NCI-H524 treated with DMSO at 0.1 percent for 48 hours (cell line): ENCODE results near the gene CEP164.

Source experiments
- DNase-seq: peaks from one replicate; lab custom pipeline; 2025; lab: John Stamatoyannopoulos, UW

CEP164 gene

DNA sequence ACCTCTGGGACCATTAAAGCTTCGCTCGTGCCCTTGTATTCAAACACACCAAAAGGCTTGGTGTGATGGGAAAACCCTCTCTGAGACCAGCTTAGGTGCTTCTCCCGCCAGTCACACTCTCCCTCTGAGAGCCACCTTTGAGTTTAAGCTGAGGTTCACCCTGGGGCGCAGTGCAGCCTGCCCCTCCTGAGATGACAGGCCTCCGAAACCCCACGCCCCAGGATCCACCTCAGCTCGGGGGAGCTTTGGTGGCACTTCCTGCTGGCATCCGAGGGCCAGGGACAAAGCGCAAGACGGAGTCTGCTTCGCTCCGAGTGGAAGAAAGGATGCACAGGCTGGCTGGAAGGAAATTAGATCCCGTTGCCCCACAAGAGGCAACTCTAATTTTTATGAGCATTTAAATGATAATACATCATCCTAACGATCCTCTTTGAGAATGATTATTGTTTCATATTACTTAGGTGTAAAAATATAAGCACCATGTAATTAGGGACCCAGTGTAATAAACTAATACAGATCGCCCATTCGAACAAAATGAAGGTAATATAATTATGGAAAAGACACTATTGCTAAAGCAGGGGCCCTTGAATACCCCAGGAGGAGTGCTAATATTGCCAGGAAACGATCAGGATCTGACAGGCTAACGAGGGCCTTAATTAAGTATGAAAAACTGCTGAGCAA is 134.7 kb downstream of the CEP164 start:
- DNase-seq = no peak

DNA sequence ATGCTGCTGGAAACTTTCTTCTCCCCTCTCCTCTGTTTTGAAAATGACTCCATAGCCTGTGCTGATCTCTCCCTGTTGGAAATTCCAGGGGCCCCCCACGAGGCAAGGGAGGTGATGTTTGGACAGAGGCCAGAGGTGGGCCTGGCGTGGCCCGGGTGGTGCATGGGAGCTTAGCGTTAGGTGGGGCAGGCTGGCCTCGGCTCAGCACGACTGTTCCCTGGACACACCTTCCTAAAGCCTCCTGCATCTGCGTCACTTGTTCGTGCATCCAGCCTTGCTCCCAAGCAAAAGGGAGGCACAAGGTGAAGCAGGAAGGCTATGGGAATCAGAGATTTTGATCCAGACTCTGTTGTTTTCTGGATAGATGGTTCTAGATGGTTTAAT is 135.2 kb downstream of the CEP164 start:
- no peak for DNase-seq
